ENCODE data around the gene HMCES. TPM values are rescaled to one million over a fixed set of nuclear protein-coding genes. Genes with fewer than 3 reads are reported as not detected.
A peak's percentile ranks its signal among the peaks of the same experiment; 100 is the strongest.
"Not testable (repeated sequence)": the region's sequence is repeated elsewhere in the genome, so short reads cannot be mapped to it uniquely, and the experiment has no call there.

The HMCES gene
- 10 to 100 TPM; 83.6 to 83.7 TPM for total RNA-seq

GRCh38 chr3:129278439-129278965 lies at the start of gene HMCES:
HMCES (plus strand) TSS chr3:129278870; CDS start chr3:129279733, 863 bp downstream.
- Mint-ChIP-seq H3K9me3 (no peaks in the 10 kb centered on the region), H3K36me3 (peaks cover 46% of the 10 kb centered on the region), H3K4me3 (peak within 1 kb of the TSS; percentile 96), H3K27ac (peak within 1 kb of the TSS; percentile 97), H3K27me3 (no peaks in the 10 kb centered on the region), H3K4me1 (peaks cover 59% of the 10 kb centered on the region)
- DNase-seq = peak; percentile 94

GRCh38 chr3:129228891-129229585 lies 49.6 kb upstream of the HMCES start:
- Mint-ChIP-seq H3K9me3 (no peaks in the 10 kb centered on the region), H3K4me3 (no peak overlapping the region), H3K4me1 (peaks cover 25% of the 10 kb centered on the region), H3K27ac (no peak overlapping the region), H3K27me3 (no peaks in the 10 kb centered on the region), H3K36me3 (no peaks in the 10 kb centered on the region)
- DNase-seq = no peak

GRCh38 chr3:129230311-129231019 lies 48.2 kb upstream of the HMCES start:
- Mint-ChIP-seq H3K27me3 (no peaks in the 10 kb centered on the region), H3K36me3 (no peaks in the 10 kb centered on the region), H3K4me3 (no peak overlapping the region), H3K27ac (no peak overlapping the region), H3K4me1 (peaks cover 20% of the 10 kb centered on the region), H3K9me3 (no peaks in the 10 kb centered on the region)
- no peak for DNase-seq

GRCh38 chr3:129231331-129232119 lies 47.1 kb upstream of the HMCES start:
- Mint-ChIP-seq H3K36me3 (no peaks in the 10 kb centered on the region), H3K9me3 (no peaks in the 10 kb centered on the region), H3K27me3 (no peaks in the 10 kb centered on the region), H3K27ac (no peak overlapping the region), H3K4me3 (no peak overlapping the region), H3K4me1 (peaks cover 16% of the 10 kb centered on the region)
- DNase-seq = no peak

- Mint-ChIP-seq H3K9me3 (no peaks in the 10 kb centered on the region), H3K36me3 (no peaks in the 10 kb centered on the region), H3K4me3 (no peak overlapping the region), H3K27ac (no peak overlapping the region), H3K27me3 (no peaks in the 10 kb centered on the region), H3K4me1 (peaks cover 20% of the 10 kb centered on the region)
- DNase-seq = no peak
These were observed 45.1 kb upstream of the HMCES start for GRCh38 chr3:129233538-129233937.

- Mint-ChIP-seq H3K4me1 (peaks cover 28% of the 10 kb centered on the region), H3K4me3 (no peak overlapping the region), H3K27me3 (no peaks in the 10 kb centered on the region), H3K27ac (no peak overlapping the region), H3K36me3 (no peaks in the 10 kb centered on the region), H3K9me3 (no peaks in the 10 kb centered on the region)
- DNase-seq = no peak
These were observed 44.2 kb upstream of the HMCES start for GRCh38 chr3:129234441-129234840.

- Mint-ChIP-seq H3K27me3 (no peaks in the 10 kb centered on the region), H3K36me3 (no peaks in the 10 kb centered on the region), H3K9me3 (no peaks in the 10 kb centered on the region), H3K4me3 (no peak overlapping the region), H3K27ac (no peak overlapping the region), H3K4me1 (peaks cover 26% of the 10 kb centered on the region)
- no peak for DNase-seq
These were observed 43.2 kb upstream of the HMCES start for GRCh38 chr3:129235344-129235917.

GRCh38 chr3:129238945-129239705 lies 39.5 kb upstream of the HMCES start:
- no peaks in the 10 kb centered on the region for H3K27me3 Mint-ChIP-seq
- no peaks in the 10 kb centered on the region for H3K36me3 Mint-ChIP-seq
- H3K4me3 Mint-ChIP-seq = peak overlapping the region; percentile 32
- H3K27ac Mint-ChIP-seq = peak overlapping the region; percentile 82
- DNase-seq = peak; percentile 46
- H3K4me1 Mint-ChIP-seq = peaks cover 16% of the 10 kb centered on the region
- no peaks in the 10 kb centered on the region for H3K9me3 Mint-ChIP-seq

GRCh38 chr3:129239991-129240390 lies 38.7 kb upstream of the HMCES start:
- Mint-ChIP-seq H3K36me3 (no peaks in the 10 kb centered on the region), H3K4me3 (no peak overlapping the region), H3K4me1 (peaks cover 16% of the 10 kb centered on the region), H3K27me3 (no peaks in the 10 kb centered on the region), H3K9me3 (no peaks in the 10 kb centered on the region), H3K27ac (no peak overlapping the region)
- DNase-seq = no peak

- no peak for DNase-seq
- H3K9me3 Mint-ChIP-seq = no peaks in the 10 kb centered on the region
- H3K27me3 Mint-ChIP-seq = no peaks in the 10 kb centered on the region
- H3K27ac Mint-ChIP-seq = no peak overlapping the region
- peaks cover 17% of the 10 kb centered on the region for H3K4me1 Mint-ChIP-seq
- no peak overlapping the region for H3K4me3 Mint-ChIP-seq
- H3K36me3 Mint-ChIP-seq = no peaks in the 10 kb centered on the region
These were observed 38.2 kb upstream of the HMCES start for GRCh38 chr3:129240436-129240835.

- DNase-seq = no peak
- H3K27me3 Mint-ChIP-seq = no peaks in the 10 kb centered on the region
- peak overlapping the region; percentile 72 for H3K27ac Mint-ChIP-seq
- no peak overlapping the region for H3K4me3 Mint-ChIP-seq
- no peaks in the 10 kb centered on the region for H3K9me3 Mint-ChIP-seq
- no peaks in the 10 kb centered on the region for H3K36me3 Mint-ChIP-seq
- peaks cover 32% of the 10 kb centered on the region for H3K4me1 Mint-ChIP-seq
These were observed 33.5 kb upstream of the HMCES start for GRCh38 chr3:129245141-129245540.

- DNase-seq = peak; percentile 74
- H3K36me3 Mint-ChIP-seq, H3K27me3 Mint-ChIP-seq, H3K9me3 Mint-ChIP-seq: not testable (repeated sequence)
- peak overlapping the region; percentile 72 for H3K27ac Mint-ChIP-seq
- peaks cover 38% of the 10 kb centered on the region for H3K4me1 Mint-ChIP-seq
- peak overlapping the region; percentile 14 for H3K4me3 Mint-ChIP-seq
These were observed 32.9 kb upstream of the HMCES start for GRCh38 chr3:129245641-129246306.

- Mint-ChIP-seq H3K4me3 (no peak overlapping the region), H3K4me1 (peaks cover 41% of the 10 kb centered on the region), H3K27ac (no peak overlapping the region), H3K27me3 (no peaks in the 10 kb centered on the region), H3K9me3 (no peaks in the 10 kb centered on the region), H3K36me3 (peaks cover 4% of the 10 kb centered on the region)
- DNase-seq = no peak
These were observed 32.0 kb upstream of the HMCES start for GRCh38 chr3:129246636-129247035.
